Naive thymus-derived CD4-positive, alpha-beta T cell (primary cell): ENCODE measurements around the gene VSIR. TPM values are rescaled to one million over a fixed set of nuclear protein-coding genes. Genes with fewer than 3 reads are reported as not detected.
A peak's percentile ranks its signal among the peaks of the same experiment; 100 is the strongest.

Source experiments
- ATAC-seq: fragments of 150-1000 bp; cut with Tn5 transposase; 2 replicates; pipeline ENCODE4 v1.10.0; 2021; ENCODE audit warnings: mild to moderate bottlenecking, moderate library complexity
- CTCF ChIA-PET: fragments of 350-600 bp; sonication (Branson Sonifier 250); formaldehyde crosslinking; loops from one replicate; lab custom pipeline; 2021; ENCODE audit warnings: antibody characterized with exemption; lab: Charles Lee
- POLR2A ChIA-PET: fragments of 350-600 bp; sonication (Branson Sonifier 250); formaldehyde crosslinking; loops from one replicate; lab custom pipeline; 2021; ENCODE audit warnings: antibody characterized with exemption, inconsistent platforms; lab: Charles Lee
- DNase-seq, 9 donors: peaks; one replicate each; pipeline versions ENCODE4 v3.0.0 to v3.0.0-alpha.2; 2020 to 2022; ENCODE audit warnings: mixed read lengths in 1 of 9
- H3K27ac ChIP-seq: one replicate; pipeline ENCODE4 v1.7.0; 2013; ENCODE audit warnings: mild to moderate bottlenecking, low read depth, low read length, moderate library complexity
- H3K27me3 ChIP-seq, 2 donors: one replicate each; pipeline ENCODE4 v1.7.0; 2013; ENCODE audit warnings: low read length in 2 of 2, mild to moderate bottlenecking in 2 of 2, moderate library complexity in 2 of 2; ENCODE audit not compliant: control insufficient read depth in 2 of 2, insufficient read depth in 2 of 2
- H3K36me3 ChIP-seq, 3 experiments: 1 replicate in 2 of 3; 2 replicates in 1 of 3; pipeline ENCODE4 v1.7.0; 2013; ENCODE audit warnings: low read length in 3 of 3, mild to moderate bottlenecking in 3 of 3, moderate library complexity in 1 of 3; ENCODE audit not compliant: insufficient read depth in 3 of 3, control insufficient read depth in 2 of 3
- H3K4me1 ChIP-seq, 2 donors: one replicate each; pipeline ENCODE4 v1.7.0; 2013; ENCODE audit warnings: low read length in 2 of 2, mild to moderate bottlenecking in 2 of 2, moderate library complexity in 1 of 2; ENCODE audit not compliant: control insufficient read depth in 2 of 2, insufficient read depth in 2 of 2
- H3K4me3 ChIP-seq: 2 replicates; pipeline ENCODE4 v1.7.0; 2013; ENCODE audit warnings: mild to moderate bottlenecking, low read length
- H3K9me3 ChIP-seq, 3 experiments: 1 replicate in 2 of 3; 2 replicates in 1 of 3; pipeline ENCODE4 v1.7.0; 2013; ENCODE audit warnings: low read length in 3 of 3; ENCODE audit not compliant: control insufficient read depth in 2 of 3
- H3K27ac Mint-ChIP-seq, 9 donors: one replicate each; pipeline ENCODE4 v1.8.0; 2020 to 2022; ENCODE audit warnings: mixed read lengths in 9 of 9, mild to moderate bottlenecking in 8 of 9, moderate library complexity in 5 of 9, inconsistent platforms in 2 of 9
- H3K27me3 Mint-ChIP-seq, 5 donors: one replicate each; pipeline ENCODE4 v1.8.0; 2021 to 2022; ENCODE audit warnings: mixed read lengths in 5 of 5, mild to moderate bottlenecking in 1 of 5
- H3K36me3 Mint-ChIP-seq, 5 donors: one replicate each; pipeline ENCODE4 v1.8.0; 2020 to 2022; ENCODE audit warnings: mixed read lengths in 5 of 5, mild to moderate bottlenecking in 3 of 5, inconsistent platforms in 1 of 5
- H3K4me1 Mint-ChIP-seq, 7 donors: one replicate each; pipeline ENCODE4 v1.8.0; 2020 to 2022; ENCODE audit warnings: mixed read lengths in 7 of 7, mild to moderate bottlenecking in 3 of 7, inconsistent platforms in 1 of 7
- H3K4me3 Mint-ChIP-seq, 10 donors: one replicate each; pipeline ENCODE4 v1.8.0; 2020 to 2022; ENCODE audit warnings: mild to moderate bottlenecking in 10 of 10, mixed read lengths in 10 of 10, moderate library complexity in 6 of 10, inconsistent platforms in 2 of 10
- H3K9me3 Mint-ChIP-seq, 11 donors: one replicate each; pipeline ENCODE4 v1.8.0; 2020 to 2022; ENCODE audit warnings: mixed read lengths in 11 of 11, mild to moderate bottlenecking in 4 of 11, inconsistent platforms in 1 of 11, moderate library complexity in 1 of 11
- intact Hi-C, 2 donors: fragments of 100-400 bp; cut with micrococcal nuclease; formaldehyde crosslinking; loops; one replicate each; pipeline ENCODE4 v1.15.1; 2023
- microRNA-seq: library from miRNA; unstranded; fragments of <30 nt; microRNA quantifications from one replicate; pipeline ENCODE4 v1.2.0, GENCODE V29; 2022; ENCODE audit warnings: borderline microRNAs expressed
- polyA plus RNA-seq, 2 donors: library from polyadenylated mRNA; unstranded; fragments of 300-500 nt; fragmentation: Illumina TruSeq; gene quantifications; one replicate each; pipeline ENCODE4 v1.2.3, GENCODE V29; 2021
- total RNA-seq, 6 experiments: library from RNA in 5 of 6; stranded (reverse) in 5 of 6; gene quantifications; 1 replicate in 5 of 6; 2 replicates in 1 of 6; pipeline ENCODE4 v1.2.3 and lab custom pipeline; 2021 to 2026

The VSIR gene
- total and polyA plus RNA-seq, 7 experiments from 2014 or later, result 91.1 to 300 (median 124) TPM

GRCh38 chr10:71698737-71699136, 74.6 kb downstream of the VSIR start:
- Histone ChIP-seq H3K4me3 (no peak overlapping the region), H3K27me3 (no peaks in the 10 kb centered on the region), H3K4me1 (peaks cover 20 to 50% of the 10 kb centered on the region in 2 donors), H3K27ac (no peak overlapping the region), H3K36me3 (no peaks in the 10 kb centered on the region), H3K9me3 (no peaks in the 10 kb centered on the region)
- DNase-seq (no peak), ATAC-seq (no peak)
- intact Hi-C loops, result no loop called here
- Mint-ChIP-seq H3K4me1 (peaks cover 6 to 38% (median 24%) of the 10 kb centered on the region in 7 donors), H3K9me3 (no peaks in the 10 kb centered on the region), H3K27ac (peak overlapping the region in 1 of 9 donors; percentile 11), H3K27me3 (no peaks in the 10 kb centered on the region), H3K36me3 (no peaks in the 10 kb centered on the region), H3K4me3 (peak overlapping the region in 2 of 10 donors; percentile 1 to 8)
- ChIA-PET CTCF (interaction anchor here (0.7 to 3.4 kb wide), 11 partner anchors 8 to 410 kb away, joined by 3 to 33 read pairs (median 3); partner anchors contain the start of gene VSIR), POLR2A (interaction anchor here (1.2 to 1.4 kb wide), 3 partner anchors 12 to 75 kb away, joined by 3 to 4 read pairs (median 3); partner anchors contain the start of gene VSIR)

DNA sequence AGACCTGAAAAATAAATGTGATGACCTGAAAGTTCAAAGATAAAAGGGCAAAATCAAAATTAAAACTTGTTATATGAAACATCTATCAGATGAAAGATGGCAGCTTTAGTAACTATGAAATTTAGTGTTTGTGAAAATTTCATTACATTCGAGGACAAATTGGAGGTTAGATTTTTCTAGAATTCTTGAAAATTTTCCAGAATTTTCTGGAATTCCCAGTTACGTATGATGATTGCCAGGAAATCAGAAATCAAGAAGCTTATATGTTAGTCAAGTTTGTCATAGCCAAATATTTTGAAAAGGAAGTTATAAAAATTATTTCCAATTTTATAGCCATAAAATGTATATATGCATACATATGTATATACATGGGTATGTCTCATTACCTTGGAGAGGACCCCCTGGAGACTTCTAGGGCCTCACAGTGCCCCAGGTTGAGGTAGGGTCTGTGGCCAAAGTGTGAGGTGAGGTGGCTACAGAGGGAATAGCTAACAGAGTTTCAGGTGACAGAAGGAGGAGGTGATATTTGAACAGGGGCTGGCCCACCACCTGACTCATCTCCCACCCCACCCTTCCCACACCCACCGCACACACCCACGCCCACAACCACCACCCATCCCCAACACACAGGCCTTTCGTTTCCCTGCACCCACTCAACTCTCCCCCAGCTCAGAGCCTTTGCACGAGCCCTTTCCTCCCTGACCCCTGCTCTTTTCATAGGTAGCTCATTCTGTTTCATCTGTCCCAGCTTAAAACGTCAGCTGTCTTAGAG, 75.2 kb downstream of the VSIR start:
- ChIA-PET CTCF (interaction anchor here (0.7 to 3.4 kb wide), 15 partner anchors 9 to 422 kb away, joined by 3 to 33 read pairs (median 4); partner anchors contain the start of gene VSIR), POLR2A (interaction anchor here (0.6 to 1.2 kb wide), 5 partner anchors 13 to 180 kb away, joined by 3 to 4 read pairs (median 3); no protein-coding TSS in a partner anchor)
- Histone ChIP-seq H3K9me3 (no peaks in the 10 kb centered on the region), H3K27ac (no peak overlapping the region), H3K27me3 (no peaks in the 10 kb centered on the region), H3K4me1 (peaks cover 23 to 50% of the 10 kb centered on the region in 2 donors), H3K4me3 (no peak overlapping the region), H3K36me3 (no peaks in the 10 kb centered on the region)
- intact Hi-C loops, result loop anchor here in 1 of 2 donors (2.0 kb wide), 1 partner anchor 301 kb away; the partner anchor contains the start of gene CDH23
- H3K36me3 Mint-ChIP-seq, result no peaks in the 10 kb centered on the region
- H3K27me3 Mint-ChIP-seq, result no peaks in the 10 kb centered on the region
- ATAC-seq, result peak; percentile 22
- peaks cover 6 to 41% (median 28%) of the 10 kb centered on the region in 7 donors for H3K4me1 Mint-ChIP-seq
- peak overlapping the region in 3 of 9 donors; percentile 11 to 73 (median 17) for H3K27ac Mint-ChIP-seq
- peak overlapping the region in 1 of 10 donors; percentile 8 for H3K4me3 Mint-ChIP-seq
- DNase-seq, result peak in 1 of 9 donors; percentile 50
- no peaks in the 10 kb centered on the region for H3K9me3 Mint-ChIP-seq

Small RNA genes lying within 50 kb of the gene (microRNA-seq; reads per million reads assigned to microRNA genes)
- gene MIR7152, result not detected

Other genes with a start within 250 kb of the VSIR start
- gene C10orf105, start 53.7 kb downstream of the VSIR start, total RNA-seq, result 1 to 10 TPM in 1 of 5 experiments, under 1 TPM in 4; 0.13 to 1.0 (median 0.19) TPM
- not detected for gene C10orf105, start 53.7 kb downstream of the VSIR start, polyA plus RNA-seq
- gene PSAP, start 77.7 kb upstream of the VSIR start, total RNA-seq, result 1,000 to 10,000 TPM in 1 of 5 experiments, 100 to 1,000 TPM in 4; 153 to 1,163 (median 266) TPM
- 100 to 1,000 TPM; 421 to 506 TPM for gene PSAP, start 77.7 kb upstream of the VSIR start, polyA plus RNA-seq
- under 1 TPM in 1 of 5 experiments, not detected in 4; 0.05 TPM for gene CHST3, start 190.9 kb upstream of the VSIR start, total RNA-seq
- not detected for gene CHST3, start 190.9 kb upstream of the VSIR start, polyA plus RNA-seq